SK-N-DZ (cell line): Measurements from ENCODE around the gene KIAA1614.
"Not testable (repeated sequence)": the region's sequence is repeated elsewhere in the genome, so short reads cannot be mapped to it uniquely, and the experiment has no call there.

Experiments used
- DNase-seq: peaks from one replicate; pipeline ENCODE4 v3.0.0-alpha.2; 2015; ENCODE audit warnings: low spot score

Gene KIAA1614

DNA sequence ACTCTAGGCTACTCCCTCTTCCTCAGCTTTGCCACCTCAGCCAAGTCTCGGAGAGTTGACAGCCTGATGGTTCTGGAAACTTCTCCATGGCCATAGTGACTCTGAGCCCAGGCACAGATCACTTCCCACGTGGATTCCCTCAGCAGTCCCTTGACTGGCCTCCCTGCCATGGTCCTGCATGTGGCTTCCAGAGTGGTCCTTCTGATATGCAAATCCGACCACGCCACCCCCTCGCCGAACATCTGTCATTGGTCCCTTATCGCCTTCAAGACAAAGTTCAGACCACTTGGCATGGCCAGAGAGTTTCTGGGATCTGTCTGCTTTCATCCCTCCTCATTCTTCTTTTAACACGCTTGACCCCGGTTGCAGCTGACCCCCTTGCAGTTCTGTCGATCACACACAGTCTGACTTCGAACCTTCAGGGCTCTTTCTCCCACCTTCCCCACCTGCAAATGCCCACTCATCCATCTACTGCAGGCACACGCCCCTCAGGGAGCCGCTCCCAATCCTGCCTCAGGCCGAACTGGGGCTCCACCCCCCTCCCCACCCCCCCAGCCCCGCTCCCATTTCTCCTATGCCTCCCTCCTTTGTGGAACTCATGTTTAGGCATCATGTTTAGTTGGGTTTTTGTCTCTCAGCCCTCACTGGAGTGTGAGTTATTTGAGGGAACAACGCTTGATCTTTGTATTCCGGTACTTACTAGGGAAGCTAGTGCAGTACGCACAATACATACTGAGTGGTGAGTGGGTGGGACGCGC is 29.0 kb downstream of the KIAA1614 start:
- DNase-seq, result no peak

DNA sequence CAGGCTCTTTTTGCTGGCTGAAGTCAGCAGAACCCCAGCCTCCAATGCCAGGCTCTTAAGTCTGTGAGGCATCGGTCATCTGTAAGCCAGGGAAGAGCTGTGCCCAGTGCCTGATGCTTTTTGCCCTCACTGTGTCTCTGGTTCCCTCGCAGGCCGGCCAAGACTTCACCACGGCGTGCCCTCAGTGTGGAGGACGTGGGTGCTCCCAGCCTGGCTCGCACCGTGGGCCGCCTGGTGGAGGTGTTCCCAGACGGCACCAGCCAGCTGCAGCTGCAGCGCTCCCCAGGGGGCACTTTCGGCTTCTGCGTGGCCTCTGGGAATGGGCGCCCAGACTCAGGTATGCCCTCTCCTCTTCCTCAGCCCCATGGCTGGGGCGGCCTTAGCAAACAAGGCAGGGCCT is 32.5 kb downstream of the KIAA1614 start:
- no peak for DNase-seq

DNA sequence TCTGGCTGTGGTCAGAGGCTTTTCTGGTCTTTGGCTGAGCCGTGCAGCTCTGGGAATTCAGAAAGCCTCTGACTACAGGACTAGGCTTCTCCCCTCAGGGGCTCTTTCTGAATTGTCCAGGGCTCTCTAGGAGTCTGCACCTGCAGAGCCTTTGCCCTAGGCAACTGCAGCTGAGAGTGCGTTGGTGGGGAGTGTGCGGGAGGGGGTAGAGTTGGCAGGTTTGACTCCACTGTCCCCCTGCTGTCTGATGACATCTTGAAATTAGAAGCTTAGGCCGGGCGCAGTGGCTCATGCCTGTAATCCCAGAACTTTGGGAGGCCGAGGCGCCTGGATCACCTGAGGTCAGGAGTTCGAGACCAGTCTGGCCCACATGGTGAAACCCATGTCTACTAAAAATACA is 32.9 kb downstream of the KIAA1614 start:
- DNase-seq, result no peak

GRCh38 chr1:180946056-180946455 is 33.4 kb downstream of the KIAA1614 start:
- no peak for DNase-seq

DNA sequence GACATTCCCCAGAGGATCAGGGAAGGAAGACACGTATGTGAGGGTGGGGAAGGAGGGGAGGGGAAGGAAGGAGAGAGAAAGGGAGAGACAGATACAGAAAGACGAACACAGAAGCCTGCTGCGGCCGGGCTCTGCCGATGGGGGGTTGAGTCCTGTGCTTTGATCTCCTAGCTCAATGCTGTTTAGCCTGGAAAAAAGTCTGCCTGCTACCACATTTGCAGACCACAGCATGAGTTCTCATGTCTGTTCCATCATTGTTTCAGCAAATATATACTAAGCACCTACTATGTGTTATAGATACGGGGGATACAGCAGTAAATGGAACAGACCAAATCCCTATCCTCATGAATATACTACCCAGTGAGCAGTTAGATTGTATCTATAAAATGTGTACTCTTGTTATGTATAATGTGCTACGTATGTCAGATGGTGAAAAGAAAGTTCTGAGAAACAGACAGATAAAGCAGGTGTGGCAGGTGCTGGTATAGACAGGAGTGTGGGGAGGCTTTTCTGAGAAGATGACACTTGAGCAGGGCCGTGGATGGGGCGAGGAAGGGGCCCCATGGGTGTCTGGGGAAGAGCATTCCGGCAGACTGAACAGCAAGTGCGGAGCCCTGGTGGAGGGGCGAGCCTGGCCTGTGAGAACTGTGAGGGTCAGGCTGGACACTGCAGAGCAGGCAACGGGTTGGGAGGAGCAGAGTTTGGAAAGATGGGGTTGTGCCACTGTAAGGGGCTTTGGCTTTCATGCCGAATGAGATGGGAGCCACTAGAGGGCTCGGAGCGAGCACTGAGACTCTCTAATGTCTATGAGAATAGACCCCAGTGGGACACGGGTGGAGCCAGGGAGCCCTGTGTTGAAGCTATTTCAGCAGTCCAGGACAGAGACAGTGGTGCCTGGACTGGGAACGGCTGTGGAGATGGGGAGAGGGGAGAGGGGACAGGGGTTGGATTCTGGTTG is 34.1 kb downstream of the KIAA1614 start:
- no peak for DNase-seq

DNA sequence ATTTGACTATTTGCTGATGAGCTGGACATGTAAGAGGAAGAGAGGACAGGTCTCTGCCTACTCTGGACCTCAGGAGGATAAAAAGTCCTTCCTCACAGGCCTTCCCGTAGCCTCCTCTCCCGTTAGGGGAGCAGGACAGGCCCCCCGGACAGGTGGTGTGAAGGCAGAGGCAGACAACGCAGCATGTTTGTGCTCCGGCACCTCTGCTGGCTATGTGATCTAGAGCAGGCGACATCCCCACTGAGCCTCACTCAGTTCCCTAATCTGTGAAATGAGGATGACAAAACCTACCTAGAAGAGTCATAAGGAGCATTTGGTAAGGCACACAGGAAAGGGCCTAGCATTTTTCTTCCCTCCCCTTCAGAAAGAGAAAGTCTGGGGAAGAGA is 34.8 kb downstream of the KIAA1614 start:
- no peak for DNase-seq

- DNase-seq, result no peak
These were observed 35.4 kb downstream of the KIAA1614 start for GRCh38 chr1:180947901-180948640.

GRCh38 chr1:180948641-180949615 is 36.2 kb downstream of the KIAA1614 start:
- DNase-seq, result no peak

DNA sequence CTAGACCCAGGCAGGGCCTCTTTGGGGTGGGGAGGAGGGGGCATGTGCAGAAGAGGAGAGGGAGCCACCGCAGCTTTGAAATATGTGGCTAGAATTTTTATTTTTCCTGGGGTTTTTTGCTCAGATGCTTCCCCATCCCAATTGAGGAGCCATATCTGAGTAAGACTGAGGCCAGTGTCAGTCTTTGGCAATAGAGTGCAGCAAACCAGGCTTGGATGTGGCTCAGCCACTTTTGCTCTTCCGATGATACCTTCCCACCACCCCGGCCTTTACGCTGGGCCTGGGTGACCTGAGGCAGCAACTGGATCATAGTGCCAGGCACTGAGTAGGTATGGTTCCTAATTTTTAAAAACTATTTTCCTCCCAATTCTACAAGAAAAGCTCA is 36.9 kb downstream of the KIAA1614 start:
- DNase-seq, result no peak

DNA sequence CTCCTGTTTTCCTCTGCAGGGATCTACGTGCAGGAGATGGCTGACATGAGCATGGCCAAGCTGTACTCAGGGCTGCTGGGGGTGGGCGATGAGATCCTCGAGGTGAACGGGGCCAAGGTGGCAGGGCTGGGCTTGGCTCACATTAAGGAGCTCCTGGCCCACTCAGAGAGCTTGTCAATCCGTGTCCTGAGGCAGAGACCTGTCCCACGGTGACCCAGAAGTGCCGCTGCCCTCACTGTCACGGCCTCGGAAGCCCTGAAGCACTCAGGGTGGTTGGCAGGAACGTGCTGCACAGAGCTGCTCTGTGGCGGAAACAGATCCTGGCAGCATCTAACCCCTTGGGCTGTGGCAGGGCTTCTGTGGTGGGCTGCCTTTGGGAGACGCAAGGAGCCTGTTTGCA is 37.6 kb downstream of the KIAA1614 start:
- DNase-seq, result no peak

GRCh38 chr1:180951186-180951745 is 38.6 kb downstream of the KIAA1614 start:
- DNase-seq, result no peak

GRCh38 chr1:180951836-180952656 is 39.3 kb downstream of the KIAA1614 start:
- no peak for DNase-seq

DNA sequence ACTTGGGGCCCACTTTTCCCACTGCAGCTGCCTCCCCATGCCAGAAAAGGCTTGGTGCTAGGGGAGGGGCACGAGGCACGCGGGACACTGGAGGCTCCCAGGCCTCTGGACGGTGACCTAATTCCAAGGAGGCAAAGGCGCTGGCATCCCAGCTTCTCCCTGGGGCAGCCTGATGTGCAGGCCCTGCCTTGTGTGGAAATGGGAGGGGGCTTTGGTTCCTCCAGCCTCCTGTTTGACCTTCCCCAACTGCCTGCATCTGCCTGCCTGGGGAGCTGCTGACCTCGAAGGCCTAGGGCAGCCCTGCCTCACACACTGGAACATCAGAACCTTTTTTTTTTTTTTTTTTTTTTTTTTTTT is 39.9 kb downstream of the KIAA1614 start:
- DNase-seq, result no peak

GRCh38 chr1:180953291-180954004 is 40.8 kb downstream of the KIAA1614 start:
- no peak for DNase-seq

DNA sequence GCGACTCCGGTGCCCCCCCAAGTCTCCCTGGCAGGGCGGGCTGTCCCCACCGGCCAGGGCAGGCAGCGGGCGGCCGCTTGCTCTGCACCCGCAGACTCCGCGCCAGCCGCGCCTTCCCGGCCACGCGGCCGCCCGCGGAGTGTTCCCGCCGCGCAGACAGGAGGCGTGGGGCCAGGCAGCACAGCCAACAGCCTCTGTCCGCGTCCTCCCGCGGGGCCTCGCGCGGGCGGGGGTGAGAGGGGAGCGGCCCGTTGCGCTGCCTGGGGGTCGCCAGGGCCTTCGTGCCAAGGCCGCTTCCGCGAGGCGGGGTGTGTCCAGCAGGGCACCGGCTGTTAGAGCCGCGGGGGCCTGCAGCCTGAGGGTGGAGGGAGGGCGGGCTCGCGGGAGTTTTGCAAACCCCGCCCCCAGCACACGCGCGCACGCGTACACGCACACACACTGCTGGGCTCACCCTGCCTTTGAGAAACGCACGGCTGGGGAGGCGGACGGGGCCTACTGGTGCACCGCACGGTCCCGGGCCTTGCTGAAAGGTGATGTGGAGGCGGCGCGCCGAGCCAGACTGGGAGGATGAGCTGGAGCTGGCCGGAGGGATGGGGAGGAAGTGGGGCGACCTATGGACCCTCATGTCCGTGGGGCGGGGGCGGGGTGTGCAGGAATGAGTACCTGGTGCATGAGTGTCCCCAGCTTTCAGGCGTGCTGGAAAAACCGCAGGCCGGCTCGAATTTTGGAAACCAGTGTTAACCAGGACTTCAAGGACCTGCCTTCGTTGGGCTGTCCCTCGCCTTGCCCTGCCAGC is 41.5 kb downstream of the KIAA1614 start:
- DNase-seq, result no peak

GRCh38 chr1:180954801-180955165 is 42.1 kb downstream of the KIAA1614 start:
- DNase-seq, result no peak

- DNase-seq, result no peak
These were observed 43.4 kb downstream of the KIAA1614 start for GRCh38 chr1:180956028-180956640.

GRCh38 chr1:180959620-180960019 is 46.9 kb downstream of the KIAA1614 start:
- DNase-seq, result not testable (repeated sequence)
